GM06990 (cell line): ENCODE results near the gene TREH.

Source experiments
- DNase-seq: peaks from one replicate; pipeline ENCODE4 v3.0.0-alpha.2; 2011; ENCODE audit not compliant: insufficient read length; ENCODE audit errors: extremely low read depth
- H3K27me3 ChIP-seq: replicated peaks from 2 replicates; pipeline ENCODE4 v1.6.0; 2011; ENCODE audit warnings: low read length; ENCODE audit not compliant: control insufficient read depth, insufficient read depth
- H3K36me3 ChIP-seq: 2 replicates; pipeline ENCODE4 v1.5.1; 2011; ENCODE audit warnings: low read length; ENCODE audit not compliant: control insufficient read depth, insufficient read depth
- H3K4me3 ChIP-seq: replicated peaks from 2 replicates; pipeline ENCODE4 v1.5.1; 2011; ENCODE audit warnings: low read depth, mild to moderate bottlenecking, control low read depth, low read length
- CTCF ChIP-seq: IDR thresholded peaks from 2 replicates; pipeline ENCODE4 v1.5.1; 2011; ENCODE audit warnings: low read length, control low read depth, mild to moderate bottlenecking, inconsistent platforms; ENCODE audit not compliant: insufficient read depth, poor library complexity, severe bottlenecking

The TREH gene

DNA sequence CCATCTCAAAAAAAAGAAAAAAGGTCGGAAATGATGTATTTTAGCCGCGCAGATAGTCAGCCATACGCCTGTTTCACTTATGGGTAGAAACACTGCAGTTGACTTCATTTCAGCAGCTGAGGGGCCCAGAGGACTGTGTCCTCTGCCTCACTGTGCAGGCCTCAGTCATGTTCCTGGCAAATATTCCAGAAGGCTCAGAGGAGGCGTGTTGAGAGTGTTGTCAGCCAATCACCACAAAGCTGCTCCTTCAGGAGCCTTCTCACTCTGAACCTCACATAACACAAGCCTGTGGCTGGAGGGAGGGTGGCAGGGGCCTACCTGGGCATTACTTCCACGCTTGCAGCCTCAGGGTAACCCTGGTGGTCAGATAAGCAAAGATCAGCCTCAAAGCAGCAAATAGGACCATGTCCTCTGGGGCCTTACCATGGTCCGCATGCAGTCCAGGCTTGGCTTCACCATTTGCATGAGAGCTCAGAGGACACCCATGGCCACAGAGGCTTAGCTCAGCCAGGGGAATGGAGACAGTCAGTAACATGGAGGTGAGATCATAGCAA, 17.3 kb upstream of the TREH start:
- Histone ChIP-seq H3K4me3 (no peak overlapping the region), H3K36me3 (no peaks in the 10 kb centered on the region), H3K27me3 (no peaks in the 10 kb centered on the region)
- no peak for DNase-seq
- no peak for TF ChIP-seq CTCF

- no peak overlapping the region for H3K4me3 ChIP-seq
These were observed 15.3 kb upstream of the TREH start for GRCh38 chr11:118694771-118695170.

GRCh38 chr11:118694185-118694584, 14.7 kb upstream of the TREH start:
- DNase-seq, result no peak
- no peak for TF ChIP-seq CTCF
- Histone ChIP-seq H3K27me3 (no peaks in the 10 kb centered on the region), H3K4me3 (no peak overlapping the region), H3K36me3 (no peaks in the 10 kb centered on the region)

More at GRCh38 chr11:118694771-118695170, 15.3 kb upstream of the TREH start:
- Histone ChIP-seq H3K27me3 (no peaks in the 10 kb centered on the region), H3K36me3 (no peaks in the 10 kb centered on the region)
- DNase-seq, result no peak
- no peak for TF ChIP-seq CTCF

DNA sequence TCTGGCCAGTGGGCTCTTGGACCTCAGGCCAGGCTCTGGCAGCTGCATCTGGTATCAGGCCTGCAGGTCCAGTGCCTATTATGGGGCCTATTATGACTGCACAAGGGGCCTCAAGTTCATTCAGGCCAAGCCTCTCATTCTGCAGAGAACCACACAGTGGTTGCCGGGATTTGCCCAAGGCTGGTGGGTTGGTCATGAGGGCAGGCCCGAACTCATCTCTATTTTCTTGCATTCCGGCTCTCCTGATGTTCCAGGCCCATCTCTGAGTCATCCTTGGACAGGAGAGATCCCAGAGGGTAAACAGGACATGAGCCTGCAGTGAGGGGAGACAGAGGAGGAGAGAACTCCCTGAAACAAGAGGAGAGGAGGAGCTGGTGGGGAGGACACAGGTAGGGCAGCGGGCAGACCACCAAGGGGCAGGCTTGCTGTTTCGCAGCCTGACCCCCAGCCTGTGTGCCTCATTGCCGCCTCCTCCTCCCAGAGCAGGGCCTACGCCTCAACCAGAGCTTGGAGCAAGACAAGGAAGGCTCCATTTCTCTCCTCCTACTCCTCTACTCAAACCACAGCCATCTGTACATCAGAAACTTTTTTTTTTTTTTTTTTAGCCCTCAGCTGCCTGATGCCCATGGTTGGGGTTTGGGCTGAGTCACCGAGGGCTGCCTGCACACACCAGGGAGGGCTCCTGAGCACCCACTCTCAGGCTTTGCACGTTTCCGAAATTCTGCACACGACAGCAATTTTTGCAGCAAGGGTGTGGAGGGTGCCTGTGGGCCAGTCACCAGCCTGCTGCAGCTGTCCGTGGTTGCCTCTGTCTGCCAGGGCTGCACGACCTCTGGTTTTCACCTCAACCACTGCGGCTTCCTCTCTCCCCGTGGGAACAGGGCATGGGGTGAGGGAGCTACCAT, 12.7 kb upstream of the TREH start:
- DNase-seq, result peak; percentile 46
- TF ChIP-seq CTCF, result no peak
- Histone ChIP-seq H3K27me3 (no peaks in the 10 kb centered on the region), H3K36me3 (no peaks in the 10 kb centered on the region), H3K4me3 (no peak overlapping the region)

DNA sequence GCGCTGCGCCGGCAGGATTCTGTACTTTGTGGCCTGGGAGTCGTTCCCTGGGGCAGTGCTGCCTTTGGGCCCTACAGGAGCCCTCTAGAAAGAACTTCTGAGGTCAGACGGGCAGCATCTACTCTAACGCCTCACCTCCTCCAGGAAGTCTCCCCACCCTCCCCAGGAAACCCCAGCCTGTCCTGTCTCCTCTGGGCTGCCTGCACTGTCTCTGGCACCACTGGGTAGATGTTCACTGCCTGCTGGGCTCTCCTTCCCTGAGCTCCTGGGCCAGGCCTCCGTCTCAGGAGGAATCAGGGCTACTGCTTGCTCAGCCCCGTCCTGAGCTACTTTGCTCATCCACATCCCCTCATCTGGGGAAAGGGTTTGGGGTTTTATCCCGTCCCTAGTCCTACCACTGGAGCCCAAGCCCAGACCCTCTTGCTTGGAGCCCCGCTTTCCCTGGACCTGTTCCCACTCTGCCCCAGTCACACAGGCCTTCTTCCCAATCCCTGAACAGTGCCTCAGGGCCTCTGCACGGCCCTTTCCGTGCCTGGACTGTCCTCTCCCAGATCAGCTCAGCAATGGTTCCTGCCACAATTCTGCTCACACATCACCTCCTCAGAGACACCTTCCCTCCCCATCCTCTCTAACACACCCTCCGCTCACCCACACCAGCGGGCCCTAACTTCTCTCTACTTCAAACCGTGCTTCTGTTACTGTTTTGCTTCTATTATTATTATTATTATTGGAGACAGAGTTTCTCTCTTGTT, 11.3 kb upstream of the TREH start:
- H3K4me3 ChIP-seq, result no peak overlapping the region
- no peak for DNase-seq
- H3K36me3 ChIP-seq, result no peaks in the 10 kb centered on the region
- no peaks in the 10 kb centered on the region for H3K27me3 ChIP-seq
- no peak for TF ChIP-seq CTCF
